Hepatic stellate cell (primary cell): ENCODE data around the gene ZBTB40.

ENCODE experiments used
- DNase-seq: peaks from one replicate; pipeline ENCODE4 v3.0.0; 2011; ENCODE audit warnings: low spot score

The ZBTB40 gene, protein sequence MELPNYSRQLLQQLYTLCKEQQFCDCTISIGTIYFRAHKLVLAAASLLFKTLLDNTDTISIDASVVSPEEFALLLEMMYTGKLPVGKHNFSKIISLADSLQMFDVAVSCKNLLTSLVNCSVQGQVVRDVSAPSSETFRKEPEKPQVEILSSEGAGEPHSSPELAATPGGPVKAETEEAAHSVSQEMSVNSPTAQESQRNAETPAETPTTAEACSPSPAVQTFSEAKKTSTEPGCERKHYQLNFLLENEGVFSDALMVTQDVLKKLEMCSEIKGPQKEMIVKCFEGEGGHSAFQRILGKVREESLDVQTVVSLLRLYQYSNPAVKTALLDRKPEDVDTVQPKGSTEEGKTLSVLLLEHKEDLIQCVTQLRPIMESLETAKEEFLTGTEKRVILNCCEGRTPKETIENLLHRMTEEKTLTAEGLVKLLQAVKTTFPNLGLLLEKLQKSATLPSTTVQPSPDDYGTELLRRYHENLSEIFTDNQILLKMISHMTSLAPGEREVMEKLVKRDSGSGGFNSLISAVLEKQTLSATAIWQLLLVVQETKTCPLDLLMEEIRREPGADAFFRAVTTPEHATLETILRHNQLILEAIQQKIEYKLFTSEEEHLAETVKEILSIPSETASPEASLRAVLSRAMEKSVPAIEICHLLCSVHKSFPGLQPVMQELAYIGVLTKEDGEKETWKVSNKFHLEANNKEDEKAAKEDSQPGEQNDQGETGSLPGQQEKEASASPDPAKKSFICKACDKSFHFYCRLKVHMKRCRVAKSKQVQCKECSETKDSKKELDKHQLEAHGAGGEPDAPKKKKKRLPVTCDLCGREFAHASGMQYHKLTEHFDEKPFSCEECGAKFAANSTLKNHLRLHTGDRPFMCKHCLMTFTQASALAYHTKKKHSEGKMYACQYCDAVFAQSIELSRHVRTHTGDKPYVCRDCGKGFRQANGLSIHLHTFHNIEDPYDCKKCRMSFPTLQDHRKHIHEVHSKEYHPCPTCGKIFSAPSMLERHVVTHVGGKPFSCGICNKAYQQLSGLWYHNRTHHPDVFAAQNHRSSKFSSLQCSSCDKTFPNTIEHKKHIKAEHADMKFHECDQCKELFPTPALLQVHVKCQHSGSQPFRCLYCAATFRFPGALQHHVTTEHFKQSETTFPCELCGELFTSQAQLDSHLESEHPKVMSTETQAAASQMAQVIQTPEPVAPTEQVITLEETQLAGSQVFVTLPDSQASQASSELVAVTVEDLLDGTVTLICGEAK

DNA sequence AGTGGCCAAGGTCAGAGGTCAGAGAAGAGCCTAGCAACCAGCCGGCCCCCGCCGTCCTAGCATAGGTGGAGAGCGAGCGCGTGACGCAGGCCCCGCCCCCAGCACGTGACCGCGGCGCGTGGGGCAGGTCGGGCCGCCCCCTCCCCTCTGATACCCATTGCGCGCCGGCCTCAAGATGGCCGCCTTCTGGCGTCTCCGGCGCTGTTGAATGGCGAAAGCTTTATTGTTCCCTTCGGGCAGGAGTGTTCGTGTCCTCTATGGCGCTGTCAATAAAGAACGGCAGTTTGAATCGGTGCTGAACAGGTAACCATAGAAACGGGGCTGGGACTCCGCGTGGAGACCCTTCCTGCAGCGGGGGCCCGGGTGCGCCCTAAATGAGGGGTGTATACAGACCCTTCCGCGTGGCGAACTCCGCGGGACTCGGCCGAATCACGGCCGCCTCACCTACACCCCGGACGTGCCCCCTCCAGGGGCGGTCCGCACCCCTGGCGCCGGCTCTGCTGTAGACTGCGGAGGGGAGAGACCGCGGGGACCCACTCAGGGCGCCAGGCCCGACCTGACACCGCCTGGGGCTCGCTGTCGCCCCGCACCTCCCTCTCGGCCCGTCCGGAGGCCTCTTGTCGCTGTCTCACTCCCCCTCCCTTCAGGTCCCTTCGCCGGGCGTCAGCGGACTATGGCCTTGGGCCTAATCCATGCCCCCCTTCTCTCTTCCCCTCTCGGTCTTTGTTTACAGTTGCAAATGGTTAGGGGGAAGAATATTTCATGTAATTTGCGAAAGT, at the start of gene ZBTB40:
TSS of gene ZBTB40 (plus strand) at position 150 of the 779 bp plus-strand sequence. CDS start 38,098 bp downstream, outside the sequence.
- DNase-seq: peak; percentile 90

GRCh38 chr1:22402356-22403053, 49.1 kb upstream of the ZBTB40 start:
- DNase-seq: no peak

DNA sequence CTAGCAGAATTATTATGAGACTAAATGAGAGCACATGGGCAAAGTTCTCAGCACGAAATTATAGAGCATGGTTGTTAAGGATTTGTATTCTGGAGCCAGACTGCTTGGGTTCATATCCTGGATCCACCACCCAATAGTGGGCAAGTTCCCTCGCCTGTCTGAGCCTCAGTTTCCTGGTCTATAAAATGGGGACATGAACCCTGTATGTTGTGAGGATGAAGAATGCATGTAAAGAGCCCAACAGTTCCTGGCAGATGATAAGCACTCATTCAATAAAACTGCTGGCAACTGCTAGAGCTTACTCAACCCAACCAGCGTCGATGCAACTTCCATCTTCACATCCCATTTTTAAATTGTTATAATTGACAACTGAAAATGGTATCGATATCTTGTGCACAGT, 47.2 kb upstream of the ZBTB40 start:
- no peak for DNase-seq

DNA sequence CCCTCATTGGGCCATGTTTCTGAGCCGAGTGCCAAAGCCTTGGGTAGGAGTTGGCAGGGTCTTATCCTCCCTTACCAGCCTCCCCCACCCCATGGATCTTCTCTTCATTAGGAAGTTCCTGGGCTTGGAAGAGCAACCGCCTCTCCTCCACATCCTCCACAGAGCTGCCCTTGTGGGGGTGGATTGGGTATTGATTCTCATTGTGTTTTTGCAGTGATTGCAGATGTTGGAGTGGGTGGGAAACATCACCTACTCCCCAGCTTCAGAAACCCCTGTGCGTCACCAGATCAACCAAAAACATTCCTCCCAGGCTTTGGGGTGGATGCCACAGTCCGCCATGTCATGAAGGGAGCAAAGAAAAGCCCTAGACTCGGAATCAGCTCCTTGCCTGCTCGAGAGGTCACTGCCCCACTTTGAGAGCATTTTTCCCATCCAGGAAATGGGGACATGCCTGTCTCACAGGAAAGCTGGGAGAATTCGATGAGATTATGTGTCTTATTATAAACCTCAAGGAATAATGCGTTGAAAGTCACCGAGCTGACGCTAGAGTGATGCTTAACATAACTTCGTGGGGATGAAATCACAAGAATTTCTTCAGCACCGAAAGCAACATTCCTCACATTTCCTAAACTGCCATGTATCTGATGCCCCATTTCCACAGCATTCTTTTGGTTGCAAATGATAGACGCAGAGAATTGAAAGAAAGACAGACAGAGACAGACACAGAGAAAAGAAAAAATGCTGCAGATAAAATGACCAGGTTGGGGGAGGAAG, 44.7 kb upstream of the ZBTB40 start:
- DNase-seq: peak; percentile 23

- DNase-seq: no peak
Observed at GRCh38 chr1:22408230-22408629, 43.4 kb upstream of the ZBTB40 start.

DNA sequence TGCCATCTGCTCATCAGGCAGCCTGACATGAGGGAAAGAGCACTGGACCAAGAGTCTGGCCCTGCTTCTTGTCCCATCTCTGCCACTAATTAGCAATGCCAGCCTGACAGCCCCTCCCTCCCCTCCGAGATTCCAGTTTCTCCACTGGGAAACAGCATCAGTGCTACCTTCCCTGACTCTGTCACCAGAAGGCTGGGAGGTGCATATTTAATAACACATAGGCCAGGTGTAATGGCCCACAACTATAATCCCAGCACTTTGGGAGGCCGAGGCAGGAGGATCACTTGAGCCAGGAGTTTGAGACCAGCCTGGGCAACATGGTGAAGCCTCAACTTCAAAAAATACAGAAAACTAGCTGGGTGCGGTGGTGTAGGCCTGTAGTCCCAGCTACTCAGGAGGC, 41.2 kb upstream of the ZBTB40 start:
- no peak for DNase-seq

DNA sequence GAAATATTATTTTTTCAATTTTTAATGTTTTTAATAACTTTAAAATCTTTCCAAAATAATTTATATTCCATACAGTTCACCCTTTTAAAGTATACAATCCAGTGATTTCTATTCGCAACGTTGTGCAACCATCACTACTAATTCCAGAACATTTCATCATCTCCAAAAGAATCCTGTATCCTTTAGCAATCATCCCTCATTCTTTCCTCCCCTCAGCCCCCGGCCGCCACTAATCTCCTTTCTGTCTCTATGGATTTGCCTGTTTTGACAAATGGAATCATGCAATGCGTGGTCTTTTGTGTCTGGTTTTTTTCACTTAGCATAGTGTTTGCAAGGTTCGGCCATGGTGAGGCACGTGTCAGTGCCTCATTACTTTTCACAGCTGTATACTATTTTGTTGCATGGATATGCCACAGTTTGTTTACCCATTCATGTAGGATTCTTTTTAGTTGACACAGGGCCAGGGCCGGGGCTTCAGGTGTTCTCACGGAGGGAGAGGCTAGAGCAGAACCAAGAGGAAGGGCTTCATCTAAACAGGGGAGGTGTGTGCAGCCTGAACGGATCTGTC, 40.6 kb upstream of the ZBTB40 start:
- DNase-seq: no peak

- DNase-seq: no peak
Observed at GRCh38 chr1:22411589-22411988, 40.1 kb upstream of the ZBTB40 start.

DNA sequence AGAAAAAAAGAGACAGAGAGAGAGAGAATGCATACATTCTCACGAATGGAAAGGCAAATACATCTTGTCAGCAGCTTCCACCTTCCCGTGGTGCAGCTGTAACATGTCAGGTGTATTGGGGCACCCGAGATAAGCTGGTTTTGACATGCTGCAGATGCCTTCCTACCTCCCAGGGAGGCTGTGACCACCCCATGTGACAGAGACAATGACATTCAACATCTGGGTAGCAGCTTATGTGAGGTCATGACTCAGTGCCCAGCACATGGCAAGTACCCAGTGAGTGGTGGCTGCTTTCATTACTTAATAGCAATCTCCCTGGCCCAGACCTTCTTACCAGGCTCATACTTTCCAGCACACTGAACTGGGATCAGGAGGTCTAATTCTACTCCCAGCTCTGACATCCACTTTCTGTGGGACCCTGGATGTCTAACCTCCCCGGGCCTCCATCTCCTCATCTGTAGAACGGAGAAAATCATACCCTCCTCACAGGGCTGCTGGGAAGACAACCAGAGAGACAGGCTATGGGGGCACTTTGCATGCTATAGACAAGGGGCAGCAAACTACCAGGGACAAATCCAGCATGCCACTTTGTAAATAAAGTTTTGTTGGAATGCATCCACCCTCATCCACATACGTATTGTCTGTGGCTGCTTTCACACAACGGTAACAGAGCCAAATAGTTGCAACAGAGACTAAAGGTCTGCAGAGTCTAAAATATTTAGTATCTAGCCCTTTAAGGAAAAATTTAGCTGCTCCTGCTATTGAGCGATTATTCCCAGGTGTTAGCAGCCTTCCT, 38.5 kb upstream of the ZBTB40 start:
- DNase-seq: peak; percentile 31

DNA sequence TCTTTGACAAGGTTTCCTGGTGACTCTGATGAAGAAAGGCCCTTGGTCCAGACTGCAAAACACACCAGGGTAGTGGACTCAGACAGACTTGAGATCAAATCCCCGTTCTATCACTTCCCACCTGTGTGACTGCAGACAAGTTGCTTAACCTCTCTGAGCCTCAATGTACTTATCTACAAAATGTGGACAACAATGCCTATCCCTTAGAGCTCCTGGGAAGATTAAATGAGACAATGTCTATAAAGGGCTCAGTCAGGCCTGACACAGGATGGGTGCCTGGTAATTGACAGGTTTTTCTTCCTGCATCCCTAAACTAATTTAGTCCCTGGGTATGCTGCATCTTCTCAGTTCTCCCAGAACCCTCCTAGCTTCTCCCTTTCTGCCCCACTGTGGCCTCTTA, 37.9 kb upstream of the ZBTB40 start:
- DNase-seq: no peak

- DNase-seq: peak; percentile 35
Observed at GRCh38 chr1:22414244-22414751, 37.4 kb upstream of the ZBTB40 start.

- no peak for DNase-seq
Observed at GRCh38 chr1:22415489-22415888, 36.2 kb upstream of the ZBTB40 start.

GRCh38 chr1:22416555-22417454, 34.8 kb upstream of the ZBTB40 start:
- DNase-seq: peak; percentile 81

GRCh38 chr1:22417466-22417865, 34.2 kb upstream of the ZBTB40 start:
- DNase-seq: no peak

- DNase-seq: no peak
Observed at GRCh38 chr1:22418312-22418711, 33.3 kb upstream of the ZBTB40 start.

- peak; percentile 53 for DNase-seq
Observed at GRCh38 chr1:22418933-22419382, 32.7 kb upstream of the ZBTB40 start.

DNA sequence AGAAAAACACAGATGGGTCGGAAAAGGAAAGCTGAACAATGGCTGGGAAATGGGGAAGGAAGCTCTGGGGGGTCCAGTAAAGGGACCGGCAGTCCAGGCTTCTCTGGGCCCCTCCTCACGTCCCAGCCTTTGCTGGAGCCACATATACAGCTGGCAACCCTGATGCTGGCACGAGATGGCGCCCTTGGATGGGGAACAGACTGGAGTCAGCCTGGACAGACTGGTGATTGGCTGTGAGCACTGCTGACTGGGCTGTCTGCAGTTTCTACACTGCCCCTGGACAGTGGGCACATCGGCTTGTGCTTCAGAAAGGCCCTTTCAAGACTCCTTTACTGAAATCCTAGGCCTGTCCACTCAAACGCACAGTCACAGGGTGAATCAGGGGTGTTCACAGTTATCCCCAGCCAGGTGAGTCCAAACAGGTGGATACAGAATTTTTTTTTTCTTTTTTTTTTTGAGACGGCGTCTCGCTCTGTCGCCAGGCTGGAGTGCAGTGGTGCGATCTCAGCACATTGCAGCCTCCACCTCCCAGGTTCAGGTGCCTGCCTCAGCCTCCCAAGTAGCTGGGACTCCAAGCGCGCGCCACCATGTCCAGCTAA, 31.1 kb upstream of the ZBTB40 start:
- peak; percentile 91 for DNase-seq
